Natural killer cell (primary cell): ENCODE measurements around the gene MDN1. TPM values are rescaled to one million over a fixed set of nuclear protein-coding genes. Genes with fewer than 3 reads are reported as not detected.

Experiments
- ATAC-seq, 3 donors: fragments of 150-1000 bp in 2 of 3; fragments of 200-7000 bp in 1 of 3; cut with Tn5 transposase; 1 replicate in 1 of 3; 2 replicates in 2 of 3; pipeline ENCODE4 v1.10.0; 2021; ENCODE audit warnings: mild to moderate bottlenecking in 2 of 3, moderate library complexity in 2 of 3
- DNase-seq, 2 donors: peaks; one replicate each; pipeline versions ENCODE4 v3.0.0 to v3.0.0-alpha.2; 2013 to 2021; ENCODE audit warnings: mixed read lengths in 1 of 2
- H3K27ac ChIP-seq: one replicate; pipeline ENCODE4 v1.5.1; 2013; ENCODE audit warnings: mild to moderate bottlenecking, low read length
- H3K27me3 ChIP-seq: one replicate; pipeline ENCODE4 v1.6.1; 2013; ENCODE audit warnings: low read length; ENCODE audit not compliant: control insufficient read depth, insufficient read depth
- H3K36me3 ChIP-seq: one replicate; pipeline ENCODE4 v1.6.1; 2013; ENCODE audit warnings: low read length; ENCODE audit not compliant: control insufficient read depth, insufficient read depth
- H3K4me1 ChIP-seq: one replicate; pipeline ENCODE4 v1.6.1; 2013; ENCODE audit warnings: low read length; ENCODE audit not compliant: control insufficient read depth, insufficient read depth
- H3K4me3 ChIP-seq: one replicate; pipeline ENCODE4 v1.5.1; 2013; ENCODE audit warnings: low read length
- H3K9me3 ChIP-seq: one replicate; pipeline ENCODE4 v1.6.1; 2013; ENCODE audit warnings: low read length; ENCODE audit not compliant: control insufficient read depth, insufficient read depth
- H3K27ac Mint-ChIP-seq, 2 donors: one replicate each; pipeline ENCODE4 v1.8.0; 2022; ENCODE audit warnings: mild to moderate bottlenecking in 2 of 2, mixed read lengths in 2 of 2, moderate library complexity in 1 of 2
- H3K27me3 Mint-ChIP-seq, 2 donors: one replicate each; pipeline ENCODE4 v1.8.0; 2022; ENCODE audit warnings: low read depth in 2 of 2, mixed read lengths in 2 of 2
- H3K36me3 Mint-ChIP-seq: one replicate; pipeline ENCODE4 v1.8.0; 2022; ENCODE audit warnings: mixed read lengths
- H3K4me1 Mint-ChIP-seq, 2 donors: one replicate each; pipeline ENCODE4 v1.8.0; 2022; ENCODE audit warnings: mixed read lengths in 2 of 2
- H3K4me3 Mint-ChIP-seq: one replicate; pipeline ENCODE4 v1.8.0; 2022; ENCODE audit warnings: mild to moderate bottlenecking, moderate library complexity, mixed read lengths
- H3K9me3 Mint-ChIP-seq, 2 donors: one replicate each; pipeline ENCODE4 v1.8.0; 2022; ENCODE audit warnings: mixed read lengths in 2 of 2
- CTCF ChIP-seq: fragments of 200-600 bp; IDR thresholded peaks from one replicate; pipeline ENCODE4 v1.8.0; 2022; ENCODE audit warnings: antibody characterized with exemption
- WGBS: methylation state at CpG from one replicate; pipeline ENCODE4 v1.1.7; 2013; ENCODE audit warnings: missing lambda C conversion rate; ENCODE audit not compliant: insufficient coverage; 5-methylcytosine and 5-hydroxymethylcytosine counted together
- intact Hi-C: fragments of 100-400 bp; cut with micrococcal nuclease; formaldehyde crosslinking; loops from one replicate; pipeline ENCODE4 v1.14.2; 2022
- total RNA-seq, 4 donors: library from RNA; stranded (reverse); fragments of 120-200 nt in 1 of 4; gene quantifications; one replicate each; pipeline versions ENCODE4 v1.2.3 to v1.2.4, GENCODE V29; 2013 to 2022

Gene MDN1
- total RNA-seq, 3 donors from 2014 or later (not counting 1 experiment from before 2014, with no cell fraction given), result 38.0 to 43.3 (median 41.4) TPM

DNA sequence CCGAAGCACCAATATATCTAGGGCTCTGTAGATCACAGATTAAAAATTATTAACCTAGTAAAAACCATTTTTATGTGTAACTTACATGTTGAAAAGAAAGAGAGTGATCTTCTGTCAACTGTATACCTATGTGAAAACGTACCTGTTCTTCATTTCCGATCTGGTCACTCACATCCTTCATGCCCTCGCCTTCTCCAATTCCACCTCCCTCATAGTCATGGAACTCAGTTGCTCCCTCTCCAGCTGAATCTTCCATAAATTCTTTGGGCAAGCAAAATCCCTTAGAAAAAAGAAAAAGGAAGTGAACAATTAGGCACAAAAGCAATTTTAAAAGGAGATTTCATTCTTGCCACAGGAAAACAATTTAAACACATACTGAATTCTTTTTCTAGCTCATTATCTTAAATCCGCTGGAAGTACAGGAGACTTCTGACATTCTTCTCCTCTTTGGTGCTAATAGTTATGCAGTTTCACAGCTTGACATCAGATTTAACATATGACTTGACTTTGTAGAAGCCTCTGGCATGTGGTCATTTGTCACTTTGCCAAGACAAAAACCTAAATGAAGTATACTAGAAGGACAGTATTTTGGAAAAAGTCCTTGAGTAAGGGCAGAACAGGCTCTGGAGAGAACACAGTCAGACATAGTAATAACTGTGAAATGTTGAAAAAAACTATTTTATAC, 151.6 kb downstream of the MDN1 start:
- no peaks in the 10 kb centered on the region for H3K27me3 ChIP-seq
- peaks cover 63% of the 10 kb centered on the region for H3K36me3 ChIP-seq
- Mint-ChIP-seq H3K4me3 (no peak overlapping the region), H3K27me3 (no peaks in the 10 kb centered on the region), H3K9me3 (no peaks in the 10 kb centered on the region), H3K4me1 (no peaks in the 10 kb centered on the region), H3K27ac (no peak overlapping the region), H3K36me3 (peaks cover 17% of the 10 kb centered on the region)
- no peak overlapping the region for H3K4me3 ChIP-seq
- no peak for TF ChIP-seq CTCF
- H3K4me1 ChIP-seq, result no peaks in the 10 kb centered on the region
- H3K9me3 ChIP-seq, result no peaks in the 10 kb centered on the region
- DNase-seq, result no peak
- 100% methylated on average over 4 of the region's 5 CpGs for WGBS
- ATAC-seq, result no peak
- intact Hi-C loops, result no loop called here
- H3K27ac ChIP-seq, result no peak overlapping the region

- H3K36me3 ChIP-seq, result peaks cover 63% of the 10 kb centered on the region
- H3K4me1 Mint-ChIP-seq, result no peaks in the 10 kb centered on the region
- H3K27ac Mint-ChIP-seq, result no peak overlapping the region
- H3K27me3 Mint-ChIP-seq, result no peaks in the 10 kb centered on the region
- no peak for ATAC-seq
- no peak overlapping the region for H3K27ac ChIP-seq
- no peaks in the 10 kb centered on the region for H3K9me3 Mint-ChIP-seq
- no peak overlapping the region for H3K4me3 ChIP-seq
- H3K4me1 ChIP-seq, result no peaks in the 10 kb centered on the region
- no peak for TF ChIP-seq CTCF
- intact Hi-C loops, result no loop called here
- 100% methylated on average over 2 of the region's 4 CpGs for WGBS
- H3K4me3 Mint-ChIP-seq, result no peak overlapping the region
- H3K36me3 Mint-ChIP-seq, result peaks cover 26% of the 10 kb centered on the region
- H3K9me3 ChIP-seq, result no peaks in the 10 kb centered on the region
- no peak for DNase-seq
- no peaks in the 10 kb centered on the region for H3K27me3 ChIP-seq
Measured at GRCh38 chr6:89662659-89663223, 156.9 kb downstream of the MDN1 start.

DNA sequence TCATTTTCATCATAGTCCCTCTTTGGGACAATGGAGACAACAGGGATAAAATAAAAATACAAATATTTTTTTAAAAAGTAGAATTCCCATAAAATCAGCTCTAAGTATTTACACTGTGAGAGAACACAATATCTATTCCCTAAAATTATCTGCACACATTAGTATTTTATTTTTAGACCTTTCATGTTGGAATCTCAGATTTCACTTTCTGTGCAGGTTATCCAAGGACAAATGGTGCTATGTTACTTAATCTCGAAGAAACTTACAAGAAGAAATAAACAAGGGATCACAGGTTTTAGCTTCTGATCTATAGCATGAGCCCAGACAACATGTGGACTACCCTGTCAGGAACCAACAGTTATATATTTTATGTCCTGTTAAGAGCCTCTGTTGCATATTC, 158.0 kb downstream of the MDN1 start:
- H3K4me1 Mint-ChIP-seq, result no peaks in the 10 kb centered on the region
- no peak for ATAC-seq
- Histone ChIP-seq H3K27me3 (no peaks in the 10 kb centered on the region), H3K9me3 (no peaks in the 10 kb centered on the region), H3K36me3 (peaks cover 67% of the 10 kb centered on the region), H3K4me3 (no peak overlapping the region), H3K4me1 (no peaks in the 10 kb centered on the region), H3K27ac (no peak overlapping the region)
- no peak for TF ChIP-seq CTCF
- WGBS, result 100% methylated on average over 1 of the region's 1 CpG
- intact Hi-C loops, result no loop called here
- no peaks in the 10 kb centered on the region for H3K9me3 Mint-ChIP-seq
- no peaks in the 10 kb centered on the region for H3K27me3 Mint-ChIP-seq
- peaks cover 33% of the 10 kb centered on the region for H3K36me3 Mint-ChIP-seq
- no peak overlapping the region for H3K27ac Mint-ChIP-seq
- no peak overlapping the region for H3K4me3 Mint-ChIP-seq
- no peak for DNase-seq

GRCh38 chr6:89660981-89661380, 158.6 kb downstream of the MDN1 start:
- Mint-ChIP-seq H3K27me3 (no peaks in the 10 kb centered on the region), H3K4me1 (no peaks in the 10 kb centered on the region), H3K27ac (no peak overlapping the region), H3K9me3 (no peaks in the 10 kb centered on the region), H3K36me3 (peaks cover 33% of the 10 kb centered on the region), H3K4me3 (no peak overlapping the region)
- Histone ChIP-seq H3K36me3 (peaks cover 71% of the 10 kb centered on the region), H3K27me3 (no peaks in the 10 kb centered on the region), H3K4me1 (no peaks in the 10 kb centered on the region), H3K9me3 (no peaks in the 10 kb centered on the region), H3K4me3 (no peak overlapping the region), H3K27ac (no peak overlapping the region)
- intact Hi-C loops, result no loop called here
- no peak for DNase-seq
- ATAC-seq, result no peak
- 88% methylated on average over 4 of the region's 4 CpGs for WGBS
- TF ChIP-seq CTCF, result no peak
